GM15510 (cell line): ENCODE data around the gene LMAN1L.
A peak's percentile ranks its signal among the peaks of the same experiment; 100 is the strongest.

Experiments
- POLR2A ChIP-seq: IDR thresholded peaks from 3 replicates; pipeline ENCODE4 v1.6.1; 2011; ENCODE audit warnings: borderline replicate concordance; ENCODE audit not compliant: insufficient read length; ENCODE audit errors: extremely low read depth

The LMAN1L gene

DNA sequence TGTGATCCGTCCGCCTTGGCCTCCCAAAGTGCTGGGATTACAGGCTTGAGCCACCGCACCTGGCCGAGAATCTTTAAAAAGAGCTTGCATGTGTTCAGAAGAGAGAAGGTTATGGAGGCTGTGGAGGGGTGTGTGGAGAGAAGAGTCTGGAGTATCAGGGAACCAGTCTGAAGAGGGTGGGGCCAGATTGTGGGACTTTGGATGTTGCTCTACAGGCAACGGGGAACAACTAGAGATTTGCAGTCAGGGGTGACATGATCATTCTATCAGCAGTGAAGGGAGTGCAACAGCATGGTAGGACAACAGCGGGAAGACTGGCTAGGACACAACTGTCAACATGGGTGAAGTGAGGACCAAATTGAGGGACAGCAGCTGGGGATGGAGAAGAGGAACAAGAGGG lies 51.7 kb downstream of the LMAN1L start:
- TF ChIP-seq POLR2A, result no peak

- TF ChIP-seq POLR2A, result no peak
Observed at GRCh38 chr15:74865316-74865715, 52.7 kb downstream of the LMAN1L start.

- no peak for TF ChIP-seq POLR2A
Observed at GRCh38 chr15:74866090-74866489, 53.5 kb downstream of the LMAN1L start.

DNA sequence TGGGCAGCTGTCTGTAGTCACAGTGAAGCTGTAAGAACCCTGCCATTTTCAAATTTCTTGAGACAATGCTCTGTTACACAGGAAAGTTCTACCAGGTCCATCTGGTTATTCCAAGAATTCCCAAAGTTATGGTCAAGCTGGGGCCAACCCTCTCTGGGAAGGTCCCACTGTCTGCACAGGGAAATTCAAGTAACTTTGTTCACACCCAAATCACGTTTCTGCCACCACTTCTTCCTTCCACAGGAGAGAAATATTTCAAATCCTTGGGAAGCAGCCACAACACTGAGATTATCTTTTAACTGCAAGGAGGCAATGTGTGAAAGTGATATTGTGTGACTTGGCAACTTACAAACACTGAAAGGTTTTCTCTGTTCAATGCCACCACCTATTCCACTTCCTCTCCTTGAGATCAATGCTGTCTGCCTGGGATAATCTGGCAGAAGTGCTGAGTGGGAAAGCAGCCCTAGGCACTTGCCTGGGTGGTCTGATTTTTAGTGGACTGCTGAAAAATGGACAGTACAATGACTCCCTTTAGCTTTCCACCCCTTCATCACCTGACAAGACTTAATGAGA lies 54.9 kb downstream of the LMAN1L start:
- no peak for TF ChIP-seq POLR2A

DNA sequence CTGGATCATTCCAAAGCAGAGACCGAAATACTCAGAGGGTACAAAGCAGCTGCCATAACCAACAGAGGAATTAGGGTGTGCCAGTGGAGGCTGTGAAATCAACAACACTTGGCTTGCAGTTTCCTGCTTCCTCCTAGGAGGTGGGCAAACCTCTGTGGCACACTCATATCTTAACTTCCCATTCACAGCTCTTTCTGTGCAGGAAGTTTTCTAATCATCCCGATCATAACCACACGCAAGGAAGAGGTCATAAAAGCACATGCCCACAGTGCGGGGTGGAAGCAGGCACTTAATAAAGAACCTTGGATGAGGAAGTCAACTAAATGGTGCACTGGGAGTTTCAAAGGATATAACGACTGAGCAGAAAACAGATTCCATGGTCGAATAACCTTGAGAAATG lies 55.4 kb downstream of the LMAN1L start:
- TF ChIP-seq POLR2A, result no peak

GRCh38 chr15:74869372-74869725 lies 56.7 kb downstream of the LMAN1L start:
- no peak for TF ChIP-seq POLR2A

DNA sequence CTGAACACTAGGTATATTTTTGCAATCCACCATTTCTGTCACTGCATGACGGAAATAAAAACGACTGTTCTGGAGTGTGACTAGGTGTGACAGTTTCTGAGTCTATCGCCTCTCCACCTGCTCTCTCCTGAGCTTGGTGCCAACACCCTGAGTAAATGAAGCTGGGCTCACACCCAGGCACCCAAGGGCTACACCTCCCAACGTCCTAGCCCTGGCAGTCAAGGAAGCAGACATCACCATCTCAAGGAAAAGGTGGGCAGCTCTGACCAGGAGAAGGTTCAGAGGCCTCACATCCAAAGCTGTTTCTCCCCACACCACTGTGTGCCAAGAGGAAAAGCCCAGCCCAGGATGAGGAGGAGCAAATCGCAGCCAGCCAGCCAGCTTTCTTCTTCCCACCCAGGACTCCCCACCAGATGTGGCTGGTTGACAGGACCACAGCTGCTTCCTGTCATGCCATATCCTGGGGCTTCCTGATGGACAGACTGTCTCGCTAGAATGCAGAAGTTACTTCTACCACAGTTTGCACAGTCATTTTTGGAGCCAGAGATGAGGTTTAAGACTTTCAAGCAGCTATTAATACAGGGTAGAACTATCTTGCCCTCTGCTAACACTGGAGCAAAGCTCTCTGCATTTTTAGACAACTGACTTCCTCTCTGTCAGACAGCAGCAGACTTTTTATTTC lies 57.2 kb downstream of the LMAN1L start:
- TF ChIP-seq POLR2A, result peak; percentile 21

GRCh38 chr15:74870436-74871215 lies 58.0 kb downstream of the LMAN1L start:
- TF ChIP-seq POLR2A, result no peak

DNA sequence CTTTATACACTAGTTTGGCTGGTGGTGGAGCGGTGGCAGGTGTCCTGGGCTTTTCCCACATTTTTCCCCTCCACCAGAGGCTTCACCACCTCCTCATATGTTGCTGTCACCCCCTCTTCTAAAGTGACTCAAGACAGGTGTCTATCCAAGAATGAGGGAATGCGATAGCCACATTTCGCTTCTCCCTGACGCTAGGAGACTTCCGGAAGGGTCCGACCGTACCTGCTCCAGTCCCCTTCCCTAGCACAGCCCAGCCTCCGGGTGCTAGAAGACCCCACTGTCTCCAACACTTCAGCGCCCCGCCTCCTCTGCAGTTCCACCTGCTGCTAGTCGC lies 60.0 kb downstream of the LMAN1L start:
- no peak for TF ChIP-seq POLR2A

- TF ChIP-seq POLR2A, result peak; percentile 84
Observed at GRCh38 chr15:74873036-74873755, 60.6 kb downstream of the LMAN1L start, which contains the start of gene SCAMP2. Gene SCAMP2, minus strand, starts transcription at chr15:74873365. Its CDS starts 110 bp downstream, at chr15:74873255.

GRCh38 chr15:74873756-74874424 lies 61.3 kb downstream of the LMAN1L start:
- no peak for TF ChIP-seq POLR2A
